Heart right ventricle (tissue), 16 donors: Measurements from ENCODE around the gene OR4N2. TPM values are rescaled to one million over a fixed set of nuclear protein-coding genes. Genes with fewer than 3 reads are reported as not detected.

Experiments used
- ATAC-seq, 8 donors: fragments of 200-7000 bp; cut with Tn5 transposase; one replicate each; pipeline ENCODE4 v1.9.1; 2020; ENCODE audit warnings: mild to moderate bottlenecking in 8 of 8, moderate library complexity in 8 of 8, moderate number of reproducible peaks in 1 of 8
- DNase-seq, 2 donors: peaks; one replicate each; pipeline ENCODE4 v3.0.0-alpha.2; 2020
- H3K27ac ChIP-seq, 10 donors: fragments of 200-600 bp; sonication (generic) in 2 of 10; one replicate each; pipeline versions ENCODE4 v1.5.0 to v1.8.0; 2020 to 2022; ENCODE audit warnings: mild to moderate bottlenecking in 3 of 10
- H3K27me3 ChIP-seq, 7 donors: fragments of 200-600 bp; one replicate each; pipeline ENCODE4 v1.8.0; 2021 to 2022; ENCODE audit warnings: mild to moderate bottlenecking in 2 of 7
- H3K36me3 ChIP-seq, 9 donors: fragments of 200-600 bp; sonication (generic) in 1 of 9; one replicate each; pipeline versions ENCODE4 v1.5.0 to v1.8.0; 2020 to 2022; ENCODE audit warnings: mild to moderate bottlenecking in 2 of 9
- H3K4me1 ChIP-seq, 9 donors: fragments of 200-600 bp; sonication (generic) in 1 of 9; one replicate each; pipeline versions ENCODE4 v1.5.0 to v1.8.0; 2020 to 2022; ENCODE audit warnings: mild to moderate bottlenecking in 4 of 9
- H3K4me3 ChIP-seq, 10 donors: fragments of 200-600 bp; sonication (generic) in 2 of 10; one replicate each; pipeline versions ENCODE4 v1.5.0 to v1.8.0; 2020 to 2022; ENCODE audit warnings: mild to moderate bottlenecking in 7 of 10, moderate library complexity in 2 of 10
- H3K9me3 ChIP-seq, 11 donors: fragments of 200-600 bp in 10 of 11; sonication (generic) in 2 of 11; one replicate each; pipeline versions ENCODE4 v1.5.0 to v1.8.0; 2013 to 2022; ENCODE audit warnings: mild to moderate bottlenecking in 2 of 11, control low read depth in 1 of 11, moderate library complexity in 1 of 11
- intact Hi-C, 10 donors: fragments of 100-400 bp; cut with DNase I; formaldehyde crosslinking; loops; one replicate each; pipeline versions ENCODE4 v1.11.1 to v1.14.2; 2022
- polyA plus RNA-seq, 2 donors: library from polyadenylated mRNA; stranded (reverse); fragments of 200-250 nt; gene quantifications; one replicate each; pipeline ENCODE4 v1.2.3, GENCODE V29; 2013
- total RNA-seq, 10 donors: library from RNA; stranded (reverse); fragmentation: NEBNext Ultra II Directional in 3 of 10; extraction: Animal tissue kit (Norgen Biotek cat#: 25700) in 3 of 10; gene quantifications; one replicate each; pipeline versions ENCODE4 v1.2.1 to v1.2.4, GENCODE V29; 2021 to 2023
- TF ChIP-seq, protein P1 (sequence below), 9 donors: fragments of 200-600 bp; sonication (generic) in 2 of 9; IDR thresholded peaks; one replicate each; pipeline versions ENCODE4 v1.5.0 to v1.8.0; 2021 to 2022; ENCODE audit warnings: antibody characterized with exemption in 9 of 9, mild to moderate bottlenecking in 5 of 9, moderate library complexity in 1 of 9
- donor health status: Arrhythmogenic right ventricular cardiomyopathy.
- donor health status: ischemic (EF 13 %, LVEDD 7.1; RV severe dilation, severe dysfunction).
- donor health status: healthy with polysubstance abuse.
- donor health status: DM: no; HTN: yes; CAD: no.
- donor health status: DM: no; HTN: no; CAD: no.
- donor health status: ischemic (EF 25% LVEDD 6.9; RV normal size, moderate dysfunction).
- donor health status: ischemic (EF 25% LVEDD 5.7; RV mildly dilated, moderate dysfunction).
- donor health status: healthy.
- donor health status: DM: yes; HTN: yes; CAD: no.
- donor health status: Ischemic cardiomyopathy.
- donor health status: ischemic (EF 35%, LVEDD 5.7; RV mildly dilated, moderate dysfunction).
- donor health status: nonischemic (EF 11% LVEDD 7.7; RV severe dilation, severe dysfunction).
- donor health status: DM: yes; HTN: yes; CAD: no.
- donor health status: PGD.
- donor health status: ischemic (EF 29% LVEDD 5.4; RV normal size, mild dysfunction).
- donor health status: nonischemic (EF 23%, LVEDD 6.1; RV moderate dilation, normal function).

The OR4N2 gene
- total and polyA plus RNA-seq, 12 donors, result not detected

DNA sequence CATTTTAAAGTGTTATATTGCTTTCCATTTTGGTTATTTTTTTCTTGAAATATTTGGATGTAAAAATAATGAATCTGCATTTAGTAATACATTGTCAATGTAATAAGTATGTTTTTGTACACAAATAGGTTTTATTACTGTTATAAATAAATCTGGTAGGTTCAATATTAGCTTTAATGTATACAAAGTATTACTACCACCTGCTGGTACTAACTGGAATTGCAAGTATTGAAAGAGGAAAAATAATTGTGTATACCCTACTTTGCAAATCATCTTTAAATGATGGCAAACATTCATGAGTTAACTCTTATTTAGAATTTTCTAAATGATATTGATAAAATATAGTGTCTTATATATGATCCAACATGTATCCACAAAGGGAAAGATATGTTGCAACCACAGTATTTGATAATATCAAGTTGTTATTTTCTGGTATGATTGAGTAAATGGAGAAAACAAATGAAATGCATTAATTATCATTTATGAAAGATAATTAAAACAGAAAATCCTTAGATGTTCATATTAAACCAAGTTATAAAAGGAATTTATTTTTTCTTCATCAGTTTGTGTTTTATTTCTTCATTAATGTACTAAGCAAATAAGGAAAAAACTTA lies 74.6 kb downstream of the OR4N2 start:
- ATAC-seq (no peak), DNase-seq (no peak)
- Histone ChIP-seq H3K27me3 (peaks cover 0 to 3% (median 0%) of the 10 kb centered on the region in 7 donors), H3K9me3 (peaks cover 0 to 21% (median 4%) of the 10 kb centered on the region in 11 donors), H3K4me1 (no peaks in the 10 kb centered on the region), H3K4me3 (no peak overlapping the region), H3K36me3 (no peaks in the 10 kb centered on the region), H3K27ac (no peak overlapping the region)
- intact Hi-C loops, result no loop called here
- TF ChIP-seq, protein P1, sequence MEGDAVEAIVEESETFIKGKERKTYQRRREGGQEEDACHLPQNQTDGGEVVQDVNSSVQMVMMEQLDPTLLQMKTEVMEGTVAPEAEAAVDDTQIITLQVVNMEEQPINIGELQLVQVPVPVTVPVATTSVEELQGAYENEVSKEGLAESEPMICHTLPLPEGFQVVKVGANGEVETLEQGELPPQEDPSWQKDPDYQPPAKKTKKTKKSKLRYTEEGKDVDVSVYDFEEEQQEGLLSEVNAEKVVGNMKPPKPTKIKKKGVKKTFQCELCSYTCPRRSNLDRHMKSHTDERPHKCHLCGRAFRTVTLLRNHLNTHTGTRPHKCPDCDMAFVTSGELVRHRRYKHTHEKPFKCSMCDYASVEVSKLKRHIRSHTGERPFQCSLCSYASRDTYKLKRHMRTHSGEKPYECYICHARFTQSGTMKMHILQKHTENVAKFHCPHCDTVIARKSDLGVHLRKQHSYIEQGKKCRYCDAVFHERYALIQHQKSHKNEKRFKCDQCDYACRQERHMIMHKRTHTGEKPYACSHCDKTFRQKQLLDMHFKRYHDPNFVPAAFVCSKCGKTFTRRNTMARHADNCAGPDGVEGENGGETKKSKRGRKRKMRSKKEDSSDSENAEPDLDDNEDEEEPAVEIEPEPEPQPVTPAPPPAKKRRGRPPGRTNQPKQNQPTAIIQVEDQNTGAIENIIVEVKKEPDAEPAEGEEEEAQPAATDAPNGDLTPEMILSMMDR (IDR thresholded peaks at IDR 0.05), result peak in 8 of 9 donors; percentile 14 to 82 (median 36)

Other genes starting within 250 kb of the OR4N2 start
- gene OR11H2, start 89.9 kb upstream of the OR4N2 start, total RNA-seq, result not detected
- not detected for gene OR11H2, start 89.9 kb upstream of the OR4N2 start, polyA plus RNA-seq
- not detected for gene OR4Q3, start 60.2 kb upstream of the OR4N2 start, total RNA-seq
- not detected for gene OR4Q3, start 60.2 kb upstream of the OR4N2 start, polyA plus RNA-seq
- not detected for gene OR4M1, start 30.3 kb upstream of the OR4N2 start, total RNA-seq
- gene OR4M1, start 30.3 kb upstream of the OR4N2 start, polyA plus RNA-seq, result not detected
- not detected for gene OR4K2, start 71.4 kb downstream of the OR4N2 start, total RNA-seq
- not detected for gene OR4K2, start 71.4 kb downstream of the OR4N2 start, polyA plus RNA-seq
- not detected for gene OR4K5, start 116.8 kb downstream of the OR4N2 start, total RNA-seq
- gene OR4K5, start 116.8 kb downstream of the OR4N2 start, polyA plus RNA-seq, result not detected
- gene OR4K1, start 127.1 kb downstream of the OR4N2 start, total RNA-seq, result not detected
- gene OR4K1, start 127.1 kb downstream of the OR4N2 start, polyA plus RNA-seq, result not detected
- not detected for gene OR4K15, start 171.8 kb downstream of the OR4N2 start, total RNA-seq
- not detected for gene OR4K15, start 171.8 kb downstream of the OR4N2 start, polyA plus RNA-seq
- gene OR4Q2, start 198.4 kb downstream of the OR4N2 start, total RNA-seq, result not detected
- not detected for gene OR4Q2, start 198.4 kb downstream of the OR4N2 start, polyA plus RNA-seq
- gene OR4K14, start 215.5 kb downstream of the OR4N2 start, total RNA-seq, result not detected
- not detected for gene OR4K14, start 215.5 kb downstream of the OR4N2 start, polyA plus RNA-seq
- gene OR4K13, start 232.3 kb downstream of the OR4N2 start, total RNA-seq, result not detected
- gene OR4K13, start 232.3 kb downstream of the OR4N2 start, polyA plus RNA-seq, result not detected